IPS-20b (cell line): Measurements from ENCODE around the gene JARID2.

ENCODE experiments used
- H3K27ac ChIP-seq: one replicate; pipeline ENCODE4 v1.5.1; 2013; ENCODE audit warnings: low read length
- H3K27me3 ChIP-seq: 2 replicates; pipeline ENCODE4 v1.6.1; 2013; ENCODE audit warnings: mild to moderate bottlenecking, low read length, inconsistent platforms; ENCODE audit not compliant: insufficient read depth
- H3K36me3 ChIP-seq: 2 replicates; pipeline ENCODE4 v1.6.1; 2013; ENCODE audit warnings: low read depth, mild to moderate bottlenecking, inconsistent platforms, low read length, moderate library complexity; ENCODE audit not compliant: insufficient read depth
- H3K4me1 ChIP-seq: 2 replicates; pipeline ENCODE4 v1.6.1; 2013; ENCODE audit warnings: mild to moderate bottlenecking, control low read depth, inconsistent platforms, low read length, moderate library complexity; ENCODE audit not compliant: insufficient read depth
- H3K4me3 ChIP-seq: 2 replicates; pipeline ENCODE4 v1.5.1; 2013; ENCODE audit warnings: mild to moderate bottlenecking, low read length, inconsistent platforms
- H3K9ac ChIP-seq: 2 replicates; pipeline ENCODE4 v1.6.1; 2013; ENCODE audit warnings: low read depth, mild to moderate bottlenecking, inconsistent platforms, low read length, moderate library complexity
- H3K9me3 ChIP-seq: 2 replicates; pipeline ENCODE4 v1.6.1; 2013; ENCODE audit warnings: mild to moderate bottlenecking, low read depth, low read length, inconsistent platforms; ENCODE audit not compliant: insufficient read depth

Gene JARID2

GRCh38 chr6:15245361-15246216 is at the start of gene JARID2:
TSS of gene JARID2 (plus strand) at chr6:15246069. CDS start at chr6:15246540, 471 bp downstream.
- Histone ChIP-seq H3K9me3 (no peaks in the 10 kb centered on the region), H3K27me3 (no peaks in the 10 kb centered on the region), H3K4me1 (peaks cover 35% of the 10 kb centered on the region; the same call in 1 of the 2 replicates), H3K36me3 (0 out of 2 replicates have a peak, but pooled peaks cover 10% of the 10 kb centered on the region), H3K27ac (peak within 1 kb of the TSS; percentile 73), H3K4me3 (peak within 1 kb of the TSS; percentile 100), H3K9ac (peak within 1 kb of the TSS; percentile 98)

GRCh38 chr6:15200087-15200486 is 45.8 kb upstream of the JARID2 start:
- no peaks in the 10 kb centered on the region for H3K27me3 ChIP-seq
- no peaks in the 10 kb centered on the region for H3K9me3 ChIP-seq
- no peak overlapping the region for H3K27ac ChIP-seq
- no peaks in the 10 kb centered on the region for H3K36me3 ChIP-seq
- peaks cover 3% of the 10 kb centered on the region; the same call in 1 of the 2 replicates for H3K4me1 ChIP-seq
- no peak overlapping the region for H3K4me3 ChIP-seq
- H3K9ac ChIP-seq, result no peak overlapping the region

- H3K9ac ChIP-seq, result no peak overlapping the region
- no peak overlapping the region for H3K4me3 ChIP-seq
- H3K27me3 ChIP-seq, result no peaks in the 10 kb centered on the region
- H3K9me3 ChIP-seq, result no peaks in the 10 kb centered on the region
- H3K27ac ChIP-seq, result no peak overlapping the region
- H3K36me3 ChIP-seq, result no peaks in the 10 kb centered on the region
- H3K4me1 ChIP-seq, result peaks cover 10% of the 10 kb centered on the region; the same call in 1 of the 2 replicates
Observed at GRCh38 chr6:15205321-15205720, 40.5 kb upstream of the JARID2 start.

- no peaks in the 10 kb centered on the region for H3K36me3 ChIP-seq
- no peak overlapping the region for H3K4me3 ChIP-seq
- no peaks in the 10 kb centered on the region for H3K27me3 ChIP-seq
- peaks cover 7% of the 10 kb centered on the region; the same call in 1 of the 2 replicates for H3K4me1 ChIP-seq
- H3K9ac ChIP-seq, result peak overlapping the region; percentile 27; the same call in 1 of the 2 replicates
- no peaks in the 10 kb centered on the region for H3K9me3 ChIP-seq
- peak overlapping the region; percentile 64 for H3K27ac ChIP-seq
Observed at GRCh38 chr6:15206887-15207286, 39.0 kb upstream of the JARID2 start.

- no peak overlapping the region; the same call in 1 of the 2 replicates for H3K4me3 ChIP-seq
- no peaks in the 10 kb centered on the region for H3K36me3 ChIP-seq
- no peak overlapping the region for H3K27ac ChIP-seq
- no peaks in the 10 kb centered on the region for H3K9me3 ChIP-seq
- no peak overlapping the region for H3K9ac ChIP-seq
- H3K27me3 ChIP-seq, result no peaks in the 10 kb centered on the region
- H3K4me1 ChIP-seq, result peaks cover 7% of the 10 kb centered on the region; the same call in 1 of the 2 replicates
Observed at GRCh38 chr6:15207923-15208322, 37.9 kb upstream of the JARID2 start.

GRCh38 chr6:15213838-15214400 is 31.9 kb upstream of the JARID2 start:
- Histone ChIP-seq H3K9ac (no peak overlapping the region), H3K4me3 (no peak overlapping the region), H3K36me3 (no peaks in the 10 kb centered on the region), H3K27ac (no peak overlapping the region), H3K27me3 (no peaks in the 10 kb centered on the region), H3K4me1 (peaks cover 4% of the 10 kb centered on the region; the same call in 1 of the 2 replicates), H3K9me3 (no peaks in the 10 kb centered on the region)

- H3K4me3 ChIP-seq, result no peak overlapping the region
- H3K27ac ChIP-seq, result no peak overlapping the region
- H3K36me3 ChIP-seq, result no peaks in the 10 kb centered on the region
- H3K27me3 ChIP-seq, result no peaks in the 10 kb centered on the region
- no peaks in the 10 kb centered on the region for H3K9me3 ChIP-seq
- H3K4me1 ChIP-seq, result peaks cover 4% of the 10 kb centered on the region; the same call in 1 of the 2 replicates
- H3K9ac ChIP-seq, result no peak overlapping the region
Observed at GRCh38 chr6:15218401-15218800, 27.5 kb upstream of the JARID2 start.

- Histone ChIP-seq H3K9ac (no peak overlapping the region), H3K27me3 (no peaks in the 10 kb centered on the region), H3K27ac (no peak overlapping the region), H3K4me3 (no peak overlapping the region), H3K4me1 (peaks cover 8% of the 10 kb centered on the region; the same call in 1 of the 2 replicates), H3K36me3 (no peaks in the 10 kb centered on the region), H3K9me3 (no peaks in the 10 kb centered on the region)
Observed at GRCh38 chr6:15220062-15220461, 25.8 kb upstream of the JARID2 start.

- no peaks in the 10 kb centered on the region for H3K36me3 ChIP-seq
- no peak overlapping the region for H3K4me3 ChIP-seq
- no peaks in the 10 kb centered on the region for H3K9me3 ChIP-seq
- H3K27ac ChIP-seq, result no peak overlapping the region
- H3K9ac ChIP-seq, result no peak overlapping the region
- no peaks in the 10 kb centered on the region for H3K27me3 ChIP-seq
- peaks cover 4% of the 10 kb centered on the region; the same call in 1 of the 2 replicates for H3K4me1 ChIP-seq
Observed at GRCh38 chr6:15227827-15228318, 18.0 kb upstream of the JARID2 start.

GRCh38 chr6:15230827-15231226 is 15.0 kb upstream of the JARID2 start:
- no peak overlapping the region for H3K4me3 ChIP-seq

GRCh38 chr6:15232836-15233510 is 12.9 kb upstream of the JARID2 start:
- no peak overlapping the region for H3K27ac ChIP-seq
- no peak overlapping the region for H3K9ac ChIP-seq
- H3K27me3 ChIP-seq, result no peaks in the 10 kb centered on the region
- H3K36me3 ChIP-seq, result no peaks in the 10 kb centered on the region
- no peaks in the 10 kb centered on the region for H3K9me3 ChIP-seq
- H3K4me3 ChIP-seq, result no peak overlapping the region
- H3K4me1 ChIP-seq, result no peaks in the 10 kb centered on the region; the same call in 1 of the 2 replicates

More at GRCh38 chr6:15230827-15231226, 15.0 kb upstream of the JARID2 start:
- H3K9ac ChIP-seq, result no peak overlapping the region
- H3K27me3 ChIP-seq, result no peaks in the 10 kb centered on the region
- H3K36me3 ChIP-seq, result no peaks in the 10 kb centered on the region
- H3K9me3 ChIP-seq, result no peaks in the 10 kb centered on the region
- H3K4me1 ChIP-seq, result no peaks in the 10 kb centered on the region; the same call in 1 of the 2 replicates
- H3K27ac ChIP-seq, result no peak overlapping the region
